ENCODE results near the gene CPED1. TPM values are rescaled to one million over a fixed set of nuclear protein-coding genes. Genes with fewer than 3 reads are reported as not detected.

Gene CPED1
- total RNA-seq, 1 donor from 2014 or later = 27.3 TPM

DNA sequence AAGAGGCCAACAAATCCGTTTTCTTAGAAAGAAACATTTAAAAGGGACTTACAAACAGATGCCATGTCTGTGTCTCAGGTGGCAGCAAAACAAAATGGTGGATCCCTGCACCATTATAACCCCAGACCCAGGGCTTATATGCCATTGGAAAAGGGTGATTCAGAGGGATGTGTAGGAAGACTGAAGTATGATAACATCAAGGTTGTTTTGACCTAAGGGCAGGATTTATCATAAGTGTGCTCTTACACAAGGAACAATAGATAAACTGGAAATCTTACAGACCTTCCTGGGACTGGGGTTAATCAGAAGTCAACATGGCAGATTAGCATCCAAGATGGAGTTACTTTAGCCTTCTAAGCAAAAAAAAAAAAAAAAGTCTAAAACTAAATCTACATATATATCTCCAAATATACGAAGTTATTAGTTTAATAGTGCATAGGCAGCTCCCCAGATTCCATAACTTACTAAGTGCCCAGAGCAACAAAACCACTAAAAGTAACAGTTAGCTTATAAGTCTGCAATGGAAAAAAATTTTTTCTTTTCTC, 306.0 kb downstream of the CPED1 start:
- Histone ChIP-seq H3K27ac (no peak overlapping the region), H3K9me3 (no peaks in the 10 kb centered on the region)

GRCh38 chr7:121297843-121298242, 309.3 kb downstream of the CPED1 start:
- no peaks in the 10 kb centered on the region for H3K27me3 ChIP-seq
- DNase-seq (ENCODE audit: extremely low spot score in 2 of 2) = no peak
- intact Hi-C loops (cut with DNase I) = no loop called here
- H3K4me1 ChIP-seq = peaks cover 9% of the 10 kb centered on the region
- no peaks in the 10 kb centered on the region for H3K9me3 ChIP-seq
- no peaks in the 10 kb centered on the region for H3K36me3 ChIP-seq
- H3K4me3 ChIP-seq = no peak overlapping the region
- TF ChIP-seq POLR2A (IDR thresholded peaks at IDR 0.05) = no peak
- no peak for TF ChIP-seq CTCF (IDR thresholded peaks at IDR 0.05)
- TF ChIP-seq POLR2AphosphoS5 (IDR thresholded peaks at IDR 0.05; ENCODE audit: insufficient read depth in 1 of 2, low read depth in 1 of 2) = no peak
- no peak overlapping the region for H3K27ac ChIP-seq

More for the DNA sequence above, 306.0 kb downstream of the CPED1 start:
- intact Hi-C loops (cut with DNase I) = no loop called here
- no peaks in the 10 kb centered on the region for H3K27me3 ChIP-seq
- H3K36me3 ChIP-seq = no peaks in the 10 kb centered on the region
- DNase-seq (ENCODE audit: extremely low spot score in 2 of 2) = no peak
- H3K4me1 ChIP-seq = no peaks in the 10 kb centered on the region
- H3K4me3 ChIP-seq = no peak overlapping the region
- no peak for TF ChIP-seq CTCF (IDR thresholded peaks at IDR 0.05)
- no peak for TF ChIP-seq POLR2AphosphoS5 (IDR thresholded peaks at IDR 0.05; ENCODE audit: insufficient read depth in 1 of 2, low read depth in 1 of 2)
- TF ChIP-seq POLR2A (IDR thresholded peaks at IDR 0.05) = no peak

GRCh38 chr7:121298831-121299239, 310.3 kb downstream of the CPED1 start:
- Histone ChIP-seq H3K4me3 (no peak overlapping the region), H3K9me3 (no peaks in the 10 kb centered on the region), H3K27ac (no peak overlapping the region), H3K4me1 (peaks cover 9% of the 10 kb centered on the region), H3K36me3 (no peaks in the 10 kb centered on the region), H3K27me3 (no peaks in the 10 kb centered on the region)
- intact Hi-C loops (cut with DNase I) = no loop called here
- no peak for TF ChIP-seq CTCF (IDR thresholded peaks at IDR 0.05)
- TF ChIP-seq POLR2AphosphoS5 (IDR thresholded peaks at IDR 0.05; ENCODE audit: insufficient read depth in 1 of 2, low read depth in 1 of 2) = no peak
- no peak for TF ChIP-seq POLR2A (IDR thresholded peaks at IDR 0.05)
- no peak for DNase-seq (ENCODE audit: extremely low spot score in 2 of 2)

DNA sequence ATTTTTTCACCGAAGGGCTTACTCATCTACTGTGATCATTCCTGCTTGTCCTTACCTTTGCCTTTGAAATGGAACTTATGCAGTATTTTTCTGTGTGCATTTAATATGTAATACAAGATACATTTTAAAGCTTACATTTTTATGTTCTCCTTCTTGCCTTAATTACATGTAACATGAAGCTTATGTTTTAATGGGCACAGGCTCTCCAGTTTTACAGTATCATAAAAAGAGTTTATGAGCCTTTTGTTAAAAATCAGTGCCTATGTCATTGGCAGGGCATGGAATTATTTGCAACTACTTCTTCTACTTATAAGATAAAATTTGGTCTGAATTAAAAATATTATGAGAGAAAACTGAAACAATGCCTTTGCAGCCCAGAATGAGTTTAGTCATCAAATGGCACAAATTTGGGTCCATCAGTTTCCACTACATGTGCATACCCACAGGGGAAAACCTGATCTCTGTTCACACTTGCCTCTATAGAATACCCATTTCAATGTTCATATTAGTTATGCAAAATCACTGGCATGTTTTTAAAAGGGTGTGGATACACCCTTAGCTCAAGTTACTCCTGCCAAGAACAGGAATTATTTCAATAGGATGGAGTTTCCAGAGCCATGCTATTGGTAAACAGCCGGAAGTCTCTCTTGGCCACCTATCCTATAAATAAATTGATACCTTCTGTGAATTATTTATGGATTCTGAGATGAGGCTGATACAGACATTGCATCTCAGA, 312.3 kb downstream of the CPED1 start:
- H3K4me3 ChIP-seq = no peak overlapping the region
- peaks cover 9% of the 10 kb centered on the region for H3K4me1 ChIP-seq
- H3K27me3 ChIP-seq = no peaks in the 10 kb centered on the region
- no peaks in the 10 kb centered on the region for H3K36me3 ChIP-seq
- H3K9me3 ChIP-seq = no peaks in the 10 kb centered on the region
- TF ChIP-seq POLR2AphosphoS5 (IDR thresholded peaks at IDR 0.05; ENCODE audit: insufficient read depth in 1 of 2, low read depth in 1 of 2) (no peak), CTCF (IDR thresholded peaks at IDR 0.05) (no peak), POLR2A (IDR thresholded peaks at IDR 0.05) (no peak)
- intact Hi-C loops (cut with DNase I) = no loop called here
- no peak overlapping the region for H3K27ac ChIP-seq
- DNase-seq (ENCODE audit: extremely low spot score in 2 of 2) = no peak

Measured in vagina (tissue), 2 donors.